MG63 (cell line): ENCODE data around the gene PHC1. TPM values are rescaled to one million over a fixed set of nuclear protein-coding genes. Genes with fewer than 3 reads are reported as not detected.
A peak's percentile ranks its signal among the peaks of the same experiment; 100 is the strongest.
"Not testable (repeated sequence)": the region's sequence is repeated elsewhere in the genome, so short reads cannot be mapped to it uniquely, and the experiment has no call there.

Source experiments
- DNase-seq: peaks from one replicate; pipeline ENCODE4 v3.0.0-alpha.2; 2020
- H3K27me3 ChIP-seq: fragments of 250-450 bp; sonication (Bioruptor Pico); 2 replicates; pipeline ENCODE4 v1.5.1; 2020; ENCODE audit warnings: mild to moderate bottlenecking, moderate library complexity
- H3K36me3 ChIP-seq: fragments of 250-450 bp; sonication (Bioruptor Pico); 2 replicates; pipeline ENCODE4 v1.5.1; 2020; ENCODE audit warnings: mild to moderate bottlenecking, moderate library complexity
- H3K4me3 ChIP-seq: fragments of 250-450 bp; sonication (Bioruptor Pico); 2 replicates; pipeline ENCODE4 v1.5.1; 2020; ENCODE audit warnings: mild to moderate bottlenecking, moderate library complexity
- H3K9me3 ChIP-seq: fragments of 250-450 bp; sonication (Bioruptor Pico); 2 replicates; pipeline ENCODE4 v1.5.1; 2020; ENCODE audit warnings: mild to moderate bottlenecking, moderate library complexity
- total RNA-seq: library from RNA; depleted of rRNA; stranded (reverse); fragments of >200 nt; shearing (Covaris generic); gene quantifications from 2 replicates; pipeline ENCODE4 v1.2.3, GENCODE V29; 2014; ENCODE audit warnings: low replicate concordance; rRNA removed

Gene PHC1
- total RNA-seq: 5.9 and 13.0 TPM in 2 replicates

DNA sequence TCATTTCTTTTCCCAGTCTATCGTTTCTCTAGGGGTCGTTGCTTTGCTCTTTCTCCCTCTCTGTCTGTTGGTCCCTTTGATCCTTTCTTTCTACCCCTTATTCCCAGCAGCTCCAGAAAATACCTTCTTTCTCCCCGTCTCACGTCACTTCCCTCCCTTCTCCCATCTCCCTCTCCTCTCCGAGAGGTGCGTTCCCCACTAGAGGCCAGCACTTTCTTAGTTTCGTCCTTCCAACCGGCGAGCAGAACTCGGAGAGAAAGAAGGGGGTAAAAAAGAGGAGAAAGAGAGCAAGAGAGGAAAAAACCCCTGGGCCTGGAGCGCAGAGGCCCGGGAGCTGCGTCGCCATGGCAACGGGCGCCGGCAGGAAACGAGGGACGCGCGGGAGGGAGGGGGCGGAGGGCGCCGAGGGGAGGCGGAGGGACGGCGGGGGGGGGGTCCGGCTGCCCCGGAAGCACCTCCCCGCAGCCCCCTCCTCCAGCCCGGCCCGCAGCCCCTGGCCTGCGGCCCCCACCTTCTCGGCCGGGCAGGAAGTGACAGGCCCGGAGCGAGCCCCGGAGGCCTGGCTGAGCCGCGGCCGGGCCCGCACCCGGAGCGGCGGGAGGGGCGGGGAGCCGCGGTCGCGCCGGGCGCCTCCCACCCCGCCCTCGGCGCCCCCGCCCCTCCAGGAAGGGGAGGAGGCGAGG, at the start of gene PHC1:
TSS of gene PHC1 (plus strand) at position 477 of the 683 bp plus-strand sequence. CDS start 3,169 bp downstream, outside the sequence.
- H3K27me3 ChIP-seq, H3K36me3 ChIP-seq, H3K9me3 ChIP-seq: not testable (repeated sequence)
- peak within 1 kb of the TSS; percentile 72 for H3K4me3 ChIP-seq
- DNase-seq: peak; percentile 79

DNA sequence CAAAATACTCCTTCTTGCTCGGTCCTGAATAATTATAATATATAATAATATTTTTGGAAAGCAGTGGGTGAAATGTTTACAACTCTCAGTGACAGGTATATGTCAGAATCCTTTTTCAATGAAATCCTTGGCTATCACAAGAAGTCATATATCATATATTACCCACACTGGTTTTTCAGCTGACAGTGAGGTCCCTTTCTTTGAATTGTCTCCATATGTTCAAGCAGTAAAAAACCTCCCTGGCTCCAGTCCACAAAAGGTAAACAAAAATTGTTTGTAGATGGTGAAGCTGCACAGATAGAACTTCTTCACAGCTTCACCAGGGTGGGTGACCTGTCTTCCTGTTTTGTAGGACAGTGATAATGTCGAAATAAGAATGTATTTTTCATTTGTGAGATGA, 47.9 kb upstream of the PHC1 start:
- no peak for DNase-seq
- Histone ChIP-seq H3K36me3 (no peaks in the 10 kb centered on the region), H3K27me3 (no peaks in the 10 kb centered on the region), H3K4me3 (no peak overlapping the region), H3K9me3 (no peaks in the 10 kb centered on the region)

- H3K36me3 ChIP-seq: no peaks in the 10 kb centered on the region
- H3K4me3 ChIP-seq: no peak overlapping the region
- no peak for DNase-seq
- H3K9me3 ChIP-seq: no peaks in the 10 kb centered on the region
- H3K27me3 ChIP-seq: no peaks in the 10 kb centered on the region
Observed at GRCh38 chr12:8867009-8867408, 47.3 kb upstream of the PHC1 start.

DNA sequence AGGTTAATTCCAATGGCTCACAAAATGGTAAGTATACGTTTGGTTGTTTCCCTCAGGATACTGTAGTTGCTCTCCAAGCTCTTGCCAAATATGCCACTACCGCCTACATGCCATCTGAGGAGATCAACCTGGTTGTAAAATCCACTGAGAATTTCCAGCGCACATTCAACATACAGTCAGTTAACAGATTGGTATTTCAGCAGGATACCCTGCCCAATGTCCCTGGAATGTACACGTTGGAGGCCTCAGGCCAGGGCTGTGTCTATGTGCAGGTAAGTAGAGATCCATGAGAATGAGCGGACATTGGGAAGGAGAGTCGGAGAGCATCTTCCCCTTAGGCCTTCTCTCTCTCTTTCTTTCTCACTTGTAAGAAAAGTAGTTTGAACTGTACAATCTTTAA, 46.5 kb upstream of the PHC1 start:
- no peaks in the 10 kb centered on the region for H3K27me3 ChIP-seq
- DNase-seq: no peak
- no peaks in the 10 kb centered on the region for H3K9me3 ChIP-seq
- no peaks in the 10 kb centered on the region for H3K36me3 ChIP-seq
- H3K4me3 ChIP-seq: no peak overlapping the region

GRCh38 chr12:8870586-8870985, 43.7 kb upstream of the PHC1 start:
- Histone ChIP-seq H3K27me3 (no peaks in the 10 kb centered on the region), H3K9me3 (no peaks in the 10 kb centered on the region), H3K4me3 (no peak overlapping the region), H3K36me3 (no peaks in the 10 kb centered on the region)
- no peak for DNase-seq

- Histone ChIP-seq H3K36me3 (no peaks in the 10 kb centered on the region), H3K4me3 (no peak overlapping the region)
- no peak for DNase-seq
Observed at GRCh38 chr12:8871068-8871467, 43.2 kb upstream of the PHC1 start.

DNA sequence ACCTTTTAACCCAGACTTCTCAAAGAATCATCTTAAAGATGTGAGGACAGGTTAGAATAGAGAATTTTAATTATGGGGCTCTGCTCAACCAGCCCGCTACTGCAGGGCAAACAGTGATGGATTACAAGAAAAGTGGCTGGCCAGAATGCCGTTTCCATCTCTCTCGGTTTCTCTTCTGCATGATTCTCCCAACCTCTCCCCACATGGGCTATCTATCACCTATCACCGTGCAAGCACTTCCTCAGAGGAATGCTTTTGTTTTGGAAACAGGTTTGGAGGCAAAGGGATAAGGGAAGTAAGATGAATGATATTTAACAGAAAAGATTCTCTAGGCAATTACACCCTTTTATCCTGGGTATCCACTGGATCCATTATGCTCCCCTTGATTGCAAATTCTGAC, 37.4 kb upstream of the PHC1 start:
- no peak for DNase-seq
- H3K36me3 ChIP-seq: no peaks in the 10 kb centered on the region
- H3K27me3 ChIP-seq: no peaks in the 10 kb centered on the region
- no peaks in the 10 kb centered on the region for H3K9me3 ChIP-seq
- no peak overlapping the region for H3K4me3 ChIP-seq

More at GRCh38 chr12:8871068-8871467, 43.2 kb upstream of the PHC1 start:
- Histone ChIP-seq H3K27me3 (no peaks in the 10 kb centered on the region), H3K9me3 (no peaks in the 10 kb centered on the region)

DNA sequence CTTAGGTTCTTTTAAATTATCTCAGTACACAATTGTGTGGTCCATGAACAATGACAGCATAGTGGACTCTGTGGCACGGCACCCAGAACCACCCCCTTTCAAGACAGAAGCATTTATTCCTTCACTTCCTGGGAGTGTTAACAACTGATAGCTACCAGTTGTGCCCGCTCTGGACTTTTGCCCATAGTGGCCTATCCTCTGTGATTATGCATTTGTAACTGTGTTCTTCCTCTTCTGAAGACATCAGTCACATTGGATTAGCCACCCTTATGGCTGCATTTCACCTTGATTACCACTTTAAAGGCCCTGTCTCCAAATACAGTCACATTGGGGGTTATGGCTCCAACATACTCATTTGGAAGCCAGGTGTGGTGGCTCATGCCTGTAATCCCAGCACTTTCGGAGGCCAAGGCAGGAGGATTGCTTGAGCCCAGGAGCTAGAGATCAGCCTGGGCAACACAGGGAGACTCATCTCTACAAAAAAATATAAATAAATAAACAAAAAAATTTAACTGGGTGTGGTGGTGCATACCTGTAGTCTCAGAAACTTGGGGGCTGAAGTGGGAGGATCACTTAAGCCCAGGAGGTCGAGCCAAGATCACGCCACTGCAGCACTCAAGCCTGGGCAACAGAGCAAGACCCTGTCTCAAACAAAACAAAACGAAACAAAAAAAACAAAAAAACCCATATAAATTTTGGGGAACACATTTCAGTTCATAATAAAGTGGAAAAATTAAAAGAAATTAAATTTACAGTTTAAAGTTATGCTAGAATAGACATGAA, 27.6 kb upstream of the PHC1 start:
- Histone ChIP-seq H3K4me3 (no peak overlapping the region), H3K36me3 (no peaks in the 10 kb centered on the region), H3K9me3 (no peaks in the 10 kb centered on the region), H3K27me3 (no peaks in the 10 kb centered on the region)
- DNase-seq: no peak

DNA sequence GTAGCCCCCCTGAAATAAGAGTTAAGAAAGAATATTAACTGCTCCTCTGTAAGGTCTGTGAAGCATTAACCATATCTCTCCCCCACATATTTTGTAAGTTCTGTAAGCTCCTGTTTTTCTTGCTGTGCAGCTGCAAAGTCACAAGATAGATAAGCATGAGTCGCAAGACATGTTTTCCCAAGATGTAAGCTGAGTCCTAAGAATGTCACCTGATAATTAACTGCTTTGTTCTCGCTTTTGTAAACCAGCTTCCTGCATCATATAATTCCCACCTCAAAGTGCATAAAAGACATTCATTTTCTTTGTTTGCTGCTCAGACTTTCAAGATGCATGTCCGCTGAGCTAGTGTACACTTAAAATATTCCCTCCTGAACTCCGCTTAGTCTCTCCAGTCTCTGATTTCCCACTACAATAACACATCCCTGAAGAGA, 27.0 kb upstream of the PHC1 start:
- H3K36me3 ChIP-seq: no peaks in the 10 kb centered on the region
- H3K27me3 ChIP-seq: no peaks in the 10 kb centered on the region
- no peaks in the 10 kb centered on the region for H3K9me3 ChIP-seq
- no peak for DNase-seq
- H3K4me3 ChIP-seq: no peak overlapping the region

DNA sequence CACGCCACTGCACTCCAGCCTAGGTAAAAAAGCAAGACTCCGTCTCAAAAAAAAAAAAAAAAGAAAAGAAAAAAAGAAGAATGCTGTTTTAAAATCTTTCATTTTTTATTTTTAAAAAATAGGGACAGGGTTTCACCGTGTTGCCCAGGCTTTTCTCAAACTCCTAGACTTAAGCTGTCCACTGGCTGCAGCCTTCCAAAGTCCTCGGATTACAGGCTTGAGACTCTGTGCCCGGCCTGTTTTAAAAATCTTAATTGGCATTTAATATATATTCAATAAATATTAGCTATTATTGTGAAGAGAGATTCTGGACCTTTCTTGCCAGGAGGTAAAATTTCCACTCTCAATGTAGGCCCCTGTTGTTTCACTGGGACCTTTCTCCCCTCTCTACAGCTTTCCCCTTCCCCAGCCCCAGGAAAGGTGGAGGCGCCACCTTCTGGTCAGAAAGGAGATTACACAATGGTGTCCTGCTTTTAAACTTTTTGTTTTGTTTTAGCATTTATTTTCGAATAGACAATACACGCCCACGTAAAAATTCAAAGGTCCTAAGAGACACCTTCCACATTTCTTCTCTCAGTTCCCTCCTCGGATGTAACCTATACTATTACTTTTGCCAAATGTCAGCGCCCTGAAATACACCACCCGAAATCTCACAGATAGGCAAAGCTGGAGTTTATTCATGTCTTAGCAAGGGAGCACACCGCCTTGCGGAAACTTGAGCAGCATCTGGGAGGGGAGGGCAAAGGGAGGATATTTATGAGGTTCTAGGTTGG, 23.8 kb upstream of the PHC1 start:
- no peaks in the 10 kb centered on the region for H3K36me3 ChIP-seq
- no peaks in the 10 kb centered on the region; the same call in 1 of the 2 replicates for H3K27me3 ChIP-seq
- peak overlapping the region; percentile 48 for H3K4me3 ChIP-seq
- no peaks in the 10 kb centered on the region for H3K9me3 ChIP-seq
- peak; percentile 6 for DNase-seq

DNA sequence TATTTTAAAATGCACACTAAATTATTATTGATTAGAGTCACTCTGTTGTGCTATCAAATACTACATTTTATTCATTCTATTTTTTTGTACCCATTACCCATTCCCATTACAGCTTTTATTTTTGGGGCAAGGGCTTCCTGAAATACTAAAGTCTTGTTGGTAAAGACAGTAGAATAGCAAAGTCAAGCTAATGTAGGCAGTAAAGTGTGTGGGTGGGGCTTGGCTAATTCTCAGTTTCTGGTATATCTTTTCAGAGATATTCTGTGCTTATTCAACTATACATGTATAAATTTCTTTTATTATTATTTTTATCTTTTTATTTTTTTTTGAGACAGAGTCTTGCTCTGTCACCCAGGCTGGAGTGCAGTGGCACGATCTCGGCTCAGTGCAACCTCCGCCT, 22.3 kb upstream of the PHC1 start:
- Histone ChIP-seq H3K4me3 (no peak overlapping the region), H3K27me3 (no peaks in the 10 kb centered on the region; the same call in 1 of the 2 replicates), H3K9me3 (no peaks in the 10 kb centered on the region), H3K36me3 (no peaks in the 10 kb centered on the region)
- no peak for DNase-seq

DNA sequence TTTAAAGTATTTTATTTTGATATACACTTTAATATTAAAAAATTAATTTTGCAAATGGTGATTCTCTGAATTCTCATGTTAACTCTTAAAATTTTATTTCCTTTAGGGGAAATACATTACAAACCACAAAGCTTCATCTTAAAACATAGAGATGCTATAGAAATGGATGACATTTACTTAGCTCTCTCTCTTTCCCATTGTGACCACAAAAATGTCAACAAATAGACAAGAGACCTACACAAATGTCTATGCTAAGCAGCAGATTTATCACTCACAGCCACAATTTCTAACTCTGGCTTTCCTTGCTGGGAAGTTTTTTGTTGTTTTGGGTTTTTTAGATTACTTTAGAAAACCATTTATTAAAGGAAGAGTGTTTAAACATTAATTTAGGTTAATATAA, 19.9 kb upstream of the PHC1 start:
- Histone ChIP-seq H3K4me3 (no peak overlapping the region), H3K27me3 (no peaks in the 10 kb centered on the region; the same call in 1 of the 2 replicates), H3K36me3 (no peaks in the 10 kb centered on the region), H3K9me3 (no peaks in the 10 kb centered on the region)
- no peak for DNase-seq

- no peak for DNase-seq
- no peaks in the 10 kb centered on the region for H3K9me3 ChIP-seq
- H3K36me3 ChIP-seq: no peaks in the 10 kb centered on the region
- H3K4me3 ChIP-seq: no peak overlapping the region
- no peaks in the 10 kb centered on the region; the same call in 1 of the 2 replicates for H3K27me3 ChIP-seq
Observed at GRCh38 chr12:8894986-8895385, 19.3 kb upstream of the PHC1 start.

GRCh38 chr12:8897081-8897480, 17.2 kb upstream of the PHC1 start:
- DNase-seq: no peak
- Histone ChIP-seq H3K4me3 (no peak overlapping the region), H3K27me3 (no peaks in the 10 kb centered on the region; the same call in 1 of the 2 replicates), H3K9me3 (no peaks in the 10 kb centered on the region), H3K36me3 (no peaks in the 10 kb centered on the region)

DNA sequence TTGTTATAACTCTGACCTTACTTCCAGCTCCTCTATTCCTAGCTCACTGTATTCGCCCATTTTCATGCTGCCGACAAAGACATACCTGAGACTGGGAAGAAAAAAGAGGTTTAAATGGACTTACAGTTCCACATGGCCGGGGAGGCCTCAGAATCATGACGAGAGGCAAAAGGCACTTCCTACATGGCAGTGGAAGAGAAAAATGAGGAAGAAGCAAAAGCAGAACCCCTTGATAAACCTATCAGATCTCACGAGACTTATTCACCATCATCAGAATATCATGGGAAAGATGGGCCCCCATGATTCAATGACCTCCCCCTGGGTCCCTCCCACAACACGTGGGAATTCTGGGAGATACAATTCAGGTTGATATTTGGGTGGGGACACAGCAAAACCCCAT, 14.5 kb upstream of the PHC1 start:
- Histone ChIP-seq H3K4me3 (no peak overlapping the region), H3K9me3 (no peaks in the 10 kb centered on the region), H3K27me3 (no peaks in the 10 kb centered on the region), H3K36me3 (no peaks in the 10 kb centered on the region)
- DNase-seq: no peak

DNA sequence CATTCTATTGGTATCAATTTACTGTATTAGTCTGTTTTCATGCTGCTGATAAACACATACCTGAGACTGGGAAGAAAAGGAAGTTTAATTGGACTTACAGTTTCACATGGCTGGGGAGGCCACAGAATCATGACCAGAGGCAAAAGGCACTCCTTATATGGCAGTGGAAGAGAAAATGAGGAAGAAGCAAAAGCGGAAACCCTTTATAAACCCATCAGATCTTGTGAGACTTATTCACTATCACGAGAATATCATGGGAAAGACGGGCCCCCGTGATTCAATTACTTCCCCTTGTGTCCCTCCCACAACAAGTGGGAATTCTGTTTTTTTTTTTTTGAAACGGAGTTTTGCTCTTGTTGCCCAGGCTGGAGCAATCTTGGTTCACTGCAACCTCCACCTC, 11.6 kb upstream of the PHC1 start:
- not testable (repeated sequence) for DNase-seq, H3K9me3 ChIP-seq, H3K36me3 ChIP-seq, H3K4me3 ChIP-seq, H3K27me3 ChIP-seq

GRCh38 chr12:8903646-8904045, 10.7 kb upstream of the PHC1 start:
- no peak for DNase-seq
- Histone ChIP-seq H3K36me3 (no peaks in the 10 kb centered on the region), H3K9me3 (no peaks in the 10 kb centered on the region), H3K4me3 (no peak overlapping the region), H3K27me3 (no peaks in the 10 kb centered on the region)
